Astrocyte (in vitro differentiated cells and primary cell): Measurements from ENCODE around the gene LILRB3. TPM values are rescaled to one million over a fixed set of nuclear protein-coding genes. Genes with fewer than 3 reads are reported as not detected.
"Not testable (repeated sequence)": the region's sequence is repeated elsewhere in the genome, so short reads cannot be mapped to it uniquely, and the experiment has no call there.

Experiments used
- DNase-seq: peaks from one replicate; pipeline ENCODE4 v3.0.0-alpha.2; 2010; ENCODE audit warnings: low read depth
- FAIRE-seq: peaks from 2 replicates; lab custom pipeline; 2011; peaks lifted over from hg19 to GRCh38; lab: Jason Lieb, UNC
- H2AFZ ChIP-seq: 2 replicates; pipeline ENCODE4 v1.6.0; 2012; ENCODE audit warnings: low read depth, low read length, inconsistent platforms
- H3K27ac ChIP-seq: 2 replicates; pipeline ENCODE4 v1.5.1; 2011; ENCODE audit warnings: low read depth, low read length, inconsistent platforms
- H3K27me3 ChIP-seq: 2 replicates; pipeline ENCODE4 v1.6.0; 2011; ENCODE audit warnings: low read length, inconsistent platforms; ENCODE audit not compliant: insufficient read depth
- H3K36me3 ChIP-seq: 2 replicates; pipeline ENCODE4 v1.5.1; 2011; ENCODE audit warnings: low read length, inconsistent platforms; ENCODE audit not compliant: insufficient read depth
- H3K4me1 ChIP-seq: 2 replicates; pipeline ENCODE4 v1.5.1; 2011; ENCODE audit warnings: low read length, inconsistent platforms; ENCODE audit not compliant: insufficient read depth
- H3K4me2 ChIP-seq: 2 replicates; pipeline ENCODE4 v1.6.0; 2012; ENCODE audit warnings: low read length, inconsistent platforms
- H3K4me3 ChIP-seq: 2 replicates; pipeline ENCODE4 v1.5.1; 2011; ENCODE audit warnings: low read depth, mild to moderate bottlenecking, low read length, inconsistent platforms; ENCODE audit not compliant: insufficient read depth
- H3K79me2 ChIP-seq: 2 replicates; pipeline ENCODE4 v1.6.0; 2012; ENCODE audit warnings: mild to moderate bottlenecking, low read length, inconsistent platforms; ENCODE audit not compliant: insufficient read depth
- H3K9ac ChIP-seq: 2 replicates; pipeline ENCODE4 v1.6.0; 2012; ENCODE audit warnings: mild to moderate bottlenecking, low read length, inconsistent platforms
- H3K9me3 ChIP-seq: 2 replicates; pipeline ENCODE4 v1.5.1; 2012; ENCODE audit warnings: low read depth, mild to moderate bottlenecking, low read length, inconsistent platforms; ENCODE audit not compliant: insufficient read depth
- H4K20me1 ChIP-seq: 2 replicates; pipeline ENCODE4 v1.6.0; 2012; ENCODE audit warnings: low read length, inconsistent platforms; ENCODE audit not compliant: insufficient read depth
- H3K27ac Mint-ChIP-seq: one replicate; pipeline ENCODE4 v1.8.0; 2021; ENCODE audit warnings: mild to moderate bottlenecking, mixed read lengths; ENCODE audit not compliant: unreplicated experiment
- H3K27me3 Mint-ChIP-seq: one replicate; pipeline ENCODE4 v1.8.0; 2021; ENCODE audit warnings: low read depth, mixed read lengths; ENCODE audit not compliant: unreplicated experiment
- H3K36me3 Mint-ChIP-seq: one replicate; pipeline ENCODE4 v1.8.0; 2021; ENCODE audit warnings: low read depth, mixed read lengths; ENCODE audit not compliant: unreplicated experiment
- H3K4me1 Mint-ChIP-seq: one replicate; pipeline ENCODE4 v1.8.0; 2021; ENCODE audit warnings: low read depth, mixed read lengths; ENCODE audit not compliant: unreplicated experiment
- H3K4me3 Mint-ChIP-seq: one replicate; pipeline ENCODE4 v1.8.0; 2021; ENCODE audit warnings: mild to moderate bottlenecking, moderate library complexity, mixed read lengths; ENCODE audit not compliant: unreplicated experiment
- H3K9me3 Mint-ChIP-seq: one replicate; pipeline ENCODE4 v1.8.0; 2021; ENCODE audit warnings: mild to moderate bottlenecking, mixed read lengths; ENCODE audit not compliant: unreplicated experiment
- total RNA-seq: library from RNA; stranded (reverse); gene quantifications from 2 replicates; pipeline ENCODE4 v1.2.1, GENCODE V29; 2021

Gene LILRB3
- total RNA-seq, 1 donor from 2014 or later = not detected

- H3K9me3 Mint-ChIP-seq, H3K27me3 ChIP-seq, H3K27ac ChIP-seq, H3K36me3 ChIP-seq, H3K27ac Mint-ChIP-seq, H4K20me1 ChIP-seq, H3K9me3 ChIP-seq, H3K4me2 ChIP-seq, H3K4me3 Mint-ChIP-seq, H3K36me3 Mint-ChIP-seq, H3K9ac ChIP-seq, H3K4me1 ChIP-seq, DNase-seq, H2AFZ ChIP-seq, H3K4me3 ChIP-seq, FAIRE-seq, H3K79me2 ChIP-seq, H3K4me1 Mint-ChIP-seq: not testable (repeated sequence)
- peaks cover 22% of the 10 kb centered on the region for H3K27me3 Mint-ChIP-seq
Observed at GRCh38 chr19:54242646-54243045, 19.8 kb upstream of the LILRB3 start, which contains the start of gene LILRA6. Gene LILRA6, minus strand, starts transcription at chr19:54242790.

DNA sequence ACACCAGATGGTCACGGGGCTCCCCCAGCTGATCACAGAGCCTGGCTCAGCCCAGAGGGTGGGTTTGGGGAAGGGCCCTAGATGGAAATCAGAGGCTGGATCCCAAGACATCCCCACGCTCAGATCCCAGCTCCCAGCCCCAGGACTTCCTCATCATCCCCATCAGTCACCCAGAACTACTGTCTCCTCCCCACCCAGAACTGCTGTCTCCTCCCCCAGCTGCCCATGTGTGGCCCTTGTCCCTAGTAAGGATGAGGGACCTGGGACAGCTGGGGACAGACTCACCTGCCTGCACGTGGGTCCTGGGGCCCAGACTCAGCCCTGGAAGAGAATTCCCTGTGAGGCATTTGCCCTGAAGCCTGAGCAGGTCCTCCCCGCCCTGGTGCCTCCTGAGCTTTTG is 19.4 kb upstream of the LILRB3 start:
- H3K79me2 ChIP-seq, H2AFZ ChIP-seq, FAIRE-seq, H3K27me3 ChIP-seq, DNase-seq, H3K36me3 ChIP-seq, H3K9ac ChIP-seq, H3K4me1 Mint-ChIP-seq, H3K4me3 ChIP-seq, H4K20me1 ChIP-seq, H3K9me3 ChIP-seq, H3K27ac ChIP-seq, H3K4me3 Mint-ChIP-seq, H3K27ac Mint-ChIP-seq, H3K9me3 Mint-ChIP-seq, H3K36me3 Mint-ChIP-seq, H3K4me1 ChIP-seq, H3K4me2 ChIP-seq: not testable (repeated sequence)
- H3K27me3 Mint-ChIP-seq = peaks cover 23% of the 10 kb centered on the region

DNA sequence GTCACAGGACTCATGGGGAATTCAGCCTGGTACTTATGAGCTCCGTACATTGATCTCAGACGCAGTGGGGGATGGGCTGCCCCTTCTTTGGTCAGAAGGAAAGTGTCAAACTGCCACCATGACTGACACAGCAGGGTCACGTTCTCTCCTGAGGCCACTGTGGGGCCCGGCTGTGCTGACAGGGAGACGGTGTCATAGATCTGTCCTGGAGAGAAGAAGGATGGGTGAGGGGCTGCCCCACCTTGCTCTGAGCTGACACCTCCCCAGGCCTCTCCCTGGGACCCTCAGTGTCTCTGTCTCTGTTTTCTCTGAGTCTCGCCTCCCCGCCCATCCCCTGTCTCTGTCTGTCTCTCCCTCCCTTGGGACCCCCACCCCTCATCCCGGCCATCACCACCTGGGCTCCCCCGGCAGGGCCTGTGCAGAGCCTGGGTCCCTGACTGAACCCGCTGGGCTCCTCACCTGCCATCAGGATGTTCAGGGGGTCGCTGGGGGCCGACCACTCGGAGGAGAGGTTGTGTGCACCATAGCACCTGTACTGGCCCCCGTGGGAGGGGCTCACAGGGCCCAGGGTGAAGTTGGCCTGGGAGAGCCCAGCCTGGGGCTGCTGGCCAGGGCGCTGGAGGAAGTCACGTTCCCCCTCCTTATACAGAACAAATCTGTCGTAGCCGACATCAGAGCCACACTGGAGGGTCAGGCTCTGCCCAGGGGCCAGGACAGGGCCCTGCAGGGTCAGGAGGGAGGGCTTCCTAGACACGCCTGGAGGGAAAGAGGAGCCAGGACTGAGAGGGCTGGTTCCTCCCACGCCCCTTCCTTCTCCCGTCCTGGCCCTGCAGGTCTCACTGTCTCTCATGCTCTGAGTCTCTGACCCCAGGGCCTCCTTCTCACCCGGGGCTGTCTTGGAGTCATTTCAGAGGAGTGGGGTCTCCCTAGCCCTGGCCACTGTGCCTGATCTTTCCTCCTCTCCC is 17.8 kb upstream of the LILRB3 start:
- H3K9me3 Mint-ChIP-seq, H3K9ac ChIP-seq, FAIRE-seq, H3K9me3 ChIP-seq, H3K27me3 ChIP-seq, H3K27ac Mint-ChIP-seq, H3K79me2 ChIP-seq, H3K4me1 Mint-ChIP-seq, H3K4me2 ChIP-seq, H3K36me3 Mint-ChIP-seq, H2AFZ ChIP-seq, H3K4me1 ChIP-seq, H4K20me1 ChIP-seq, DNase-seq, H3K4me3 ChIP-seq, H3K4me3 Mint-ChIP-seq, H3K36me3 ChIP-seq, H3K27ac ChIP-seq: not testable (repeated sequence)
- H3K27me3 Mint-ChIP-seq = peaks cover 31% of the 10 kb centered on the region

DNA sequence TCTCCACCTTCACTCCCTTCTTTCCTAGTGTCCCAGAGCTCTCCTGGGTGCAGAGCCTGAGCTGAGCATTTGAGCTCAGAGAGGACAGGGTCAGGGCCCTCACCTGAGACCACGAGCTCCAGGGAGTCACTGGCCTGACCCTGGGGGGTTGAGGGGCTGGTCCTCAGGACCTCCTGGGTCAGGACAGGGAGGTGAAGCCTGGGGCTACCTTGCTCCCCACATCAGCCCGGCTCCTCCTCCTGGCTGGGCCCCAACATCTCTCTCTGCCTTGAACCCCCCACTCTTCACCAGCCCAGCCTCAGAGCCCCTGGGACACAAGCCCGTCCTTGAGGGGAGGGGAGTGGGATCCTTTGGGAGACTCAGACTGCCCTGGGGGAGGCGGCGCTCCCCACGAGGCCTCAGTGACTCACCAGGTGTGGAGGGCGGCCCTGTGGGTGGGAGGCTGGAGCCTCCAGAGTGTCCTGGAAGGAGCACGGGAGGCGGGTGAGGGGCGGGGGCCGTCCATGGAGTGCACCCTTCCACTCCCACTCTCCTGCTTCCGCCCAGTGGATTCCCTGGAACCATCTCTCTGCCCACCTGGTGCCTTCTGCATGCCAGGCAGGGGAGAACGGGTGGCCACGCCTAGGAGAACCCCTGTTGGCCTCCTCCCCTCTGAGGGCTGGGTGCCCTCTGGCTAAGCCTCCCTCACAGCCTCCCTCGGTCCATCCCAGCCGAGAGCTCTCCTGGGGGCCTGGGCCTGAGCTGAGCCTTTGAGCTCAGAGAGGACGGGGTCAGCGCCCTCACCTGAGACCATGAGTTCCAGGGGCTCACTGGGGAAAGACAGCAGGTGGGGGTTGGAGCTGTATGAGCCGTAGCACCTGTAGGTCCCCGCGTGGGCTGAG is 16.9 kb upstream of the LILRB3 start:
- H3K27me3 Mint-ChIP-seq = peaks cover 37% of the 10 kb centered on the region
- H2AFZ ChIP-seq, FAIRE-seq, H3K27me3 ChIP-seq, H3K9me3 ChIP-seq, DNase-seq, H3K4me3 ChIP-seq, H3K4me2 ChIP-seq, H3K9ac ChIP-seq, H3K4me1 Mint-ChIP-seq, H4K20me1 ChIP-seq, H3K4me1 ChIP-seq, H3K36me3 ChIP-seq, H3K27ac ChIP-seq, H3K36me3 Mint-ChIP-seq, H3K79me2 ChIP-seq, H3K27ac Mint-ChIP-seq, H3K4me3 Mint-ChIP-seq: not testable (repeated sequence)
- peaks cover 11% of the 10 kb centered on the region for H3K9me3 Mint-ChIP-seq
